DOHH2 (cell line): ENCODE data around the gene KDM4F.
"Not testable (repeated sequence)": the region's sequence is repeated elsewhere in the genome, so short reads cannot be mapped to it uniquely, and the experiment has no call there.

Source experiments
- H3F3A ChIP-seq: fragments of 200-600 bp; sonication (generic), shearing (Covaris generic); 2 replicates; pipeline ENCODE4 v1.6.0; 2016; ENCODE audit warnings: antibody characterized with exemption, mild to moderate bottlenecking; ENCODE audit not compliant: control insufficient read depth, insufficient read depth
- H3K27ac ChIP-seq: fragments of 200-600 bp; sonication (generic); 2 replicates; pipeline ENCODE4 v1.5.1; 2014; ENCODE audit warnings: low read depth, mild to moderate bottlenecking, low read length, moderate library complexity
- H3K27me3 ChIP-seq: fragments of 200-600 bp; sonication (generic); 2 replicates; pipeline ENCODE4 v1.6.1; 2014; ENCODE audit warnings: mild to moderate bottlenecking, low read length, mixed read lengths; ENCODE audit not compliant: control insufficient read depth
- H3K36me3 ChIP-seq: fragments of 200-600 bp; sonication (generic); 2 replicates; pipeline ENCODE4 v1.6.1; 2014; ENCODE audit warnings: mild to moderate bottlenecking, low read length, moderate library complexity, mixed read lengths; ENCODE audit not compliant: control insufficient read depth
- H3K4me1 ChIP-seq: fragments of 200-600 bp; sonication (generic); 2 replicates; pipeline ENCODE4 v1.6.1; 2014; ENCODE audit warnings: mild to moderate bottlenecking, low read length, mixed read lengths; ENCODE audit not compliant: control insufficient read depth
- H3K4me2 ChIP-seq: fragments of 200-600 bp; sonication (generic); 2 replicates; pipeline ENCODE4 v1.6.0; 2014; ENCODE audit warnings: mild to moderate bottlenecking, low read length, moderate library complexity
- H3K4me3 ChIP-seq: fragments of 200-600 bp; sonication (generic); 2 replicates; pipeline ENCODE4 v1.5.1; 2014; ENCODE audit warnings: mild to moderate bottlenecking, low read length, mixed read lengths
- H3K79me2 ChIP-seq: fragments of 200-600 bp; sonication (generic); 2 replicates; pipeline ENCODE4 v1.6.1; 2014; ENCODE audit warnings: mild to moderate bottlenecking, low read length, mixed read lengths; ENCODE audit not compliant: control insufficient read depth
- H3K9me2 ChIP-seq: fragments of 200-600 bp; sonication (generic); replicated peaks from 2 replicates; pipeline ENCODE4 v1.6.1; 2014; ENCODE audit warnings: mild to moderate bottlenecking, low read length, mixed read lengths; ENCODE audit not compliant: control insufficient read depth
- H3K9me3 ChIP-seq: fragments of 200-600 bp; sonication (generic); 2 replicates; pipeline ENCODE4 v1.6.1; 2014; ENCODE audit warnings: antibody characterized with exemption, low read length, mixed read lengths; ENCODE audit not compliant: control insufficient read depth, insufficient read depth
- H4K20me1 ChIP-seq: fragments of 200-600 bp; sonication (generic); 2 replicates; pipeline ENCODE4 v1.6.0; 2014; ENCODE audit warnings: low read depth, mild to moderate bottlenecking, antibody characterized with exemption, low read length, moderate library complexity; ENCODE audit not compliant: control insufficient read depth, insufficient read depth
- CTCF ChIP-seq: fragments of 200-600 bp; sonication (generic); IDR thresholded peaks from one replicate; pipeline ENCODE4 v1.5.1; 2014; ENCODE audit warnings: antibody characterized with exemption, mild to moderate bottlenecking, low read depth, low read length; ENCODE audit not compliant: poor library complexity, severe bottlenecking
- EZH2phosphoT487 ChIP-seq: fragments of 200-600 bp; sonication (generic); IDR thresholded peaks from 2 replicates; pipeline ENCODE4 v1.6.1; 2017; ENCODE audit warnings: borderline replicate concordance, mild to moderate bottlenecking, antibody characterized with exemption, low read length, moderate library complexity, mixed read lengths

KDM4F gene

DNA sequence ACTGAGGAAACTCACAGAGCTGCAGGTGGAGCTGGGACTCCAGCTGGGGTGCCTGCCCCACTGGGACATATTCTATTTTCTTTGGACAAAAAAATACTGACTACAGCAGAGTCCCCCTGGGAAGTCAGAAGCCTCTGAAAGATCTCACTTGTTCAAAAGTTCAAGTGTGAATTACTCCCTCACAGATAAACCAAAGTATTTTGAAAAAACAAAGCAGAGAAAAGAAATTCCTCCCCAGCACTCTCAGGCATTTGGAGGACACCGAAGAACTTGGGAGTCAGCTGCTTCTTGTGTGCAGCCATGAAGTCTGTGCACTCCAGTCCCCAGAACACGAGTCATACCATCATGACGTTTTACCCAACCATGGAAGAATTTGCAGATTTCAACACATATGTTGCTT, at the start of gene KDM4F:
TSS of gene KDM4F (plus strand) at position 301 of the 400 bp plus-strand sequence.
- not testable (repeated sequence) for H3K79me2 ChIP-seq, H3F3A ChIP-seq, H3K9me3 ChIP-seq, H3K27ac ChIP-seq, H3K4me1 ChIP-seq, H3K9me2 ChIP-seq, H3K27me3 ChIP-seq, H3K4me2 ChIP-seq, H4K20me1 ChIP-seq, H3K4me3 ChIP-seq, H3K36me3 ChIP-seq

DNA sequence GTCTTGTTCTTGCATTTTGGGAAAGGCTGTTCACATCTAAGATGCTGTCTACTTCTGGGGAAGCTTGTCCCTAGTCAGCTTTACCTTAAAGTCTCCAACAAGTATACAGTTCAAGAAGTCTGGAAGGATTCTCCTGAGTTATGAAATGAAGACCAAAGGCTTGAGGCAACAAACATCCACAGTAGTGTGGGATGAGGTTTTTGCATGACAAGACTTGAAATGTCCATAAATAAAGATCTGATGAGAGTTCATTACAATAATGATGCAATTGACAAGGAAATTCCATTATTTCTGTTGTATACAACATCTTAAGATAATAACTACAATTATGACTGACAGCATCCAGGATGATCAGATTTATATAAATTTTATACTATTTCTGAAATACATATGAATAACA, 45.5 kb upstream of the KDM4F start:
- TF ChIP-seq EZH2phosphoT487: no peak
- no peak for TF ChIP-seq CTCF

DNA sequence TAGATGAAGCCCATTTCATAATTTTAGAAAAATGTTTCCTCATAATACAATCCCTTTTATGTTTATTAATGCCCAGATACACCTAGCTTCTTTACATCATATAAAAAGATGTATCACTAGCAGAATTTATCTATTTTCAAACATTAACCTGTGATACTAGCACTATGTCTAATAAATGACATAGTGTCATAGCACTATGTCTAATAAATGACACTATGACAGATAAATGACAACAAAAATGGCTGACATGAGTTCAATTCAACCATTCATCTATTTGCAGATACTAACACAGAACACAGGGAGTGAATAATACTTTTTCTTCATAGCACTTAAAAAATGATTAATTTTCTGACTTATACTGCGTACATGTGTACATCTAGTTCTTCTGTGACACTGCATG, 43.6 kb upstream of the KDM4F start:
- H3K36me3 ChIP-seq: no peaks in the 10 kb centered on the region
- H3K27me3 ChIP-seq: peaks cover 5% of the 10 kb centered on the region; the same call in 1 of the 2 replicates
- no peaks in the 10 kb centered on the region for H3K79me2 ChIP-seq
- H4K20me1 ChIP-seq: no peaks in the 10 kb centered on the region
- H3K27ac ChIP-seq: no peak overlapping the region
- no peaks in the 10 kb centered on the region for H3K9me2 ChIP-seq
- H3K4me3 ChIP-seq: no peak overlapping the region
- no peak overlapping the region for H3K4me2 ChIP-seq
- TF ChIP-seq EZH2phosphoT487 (no peak), CTCF (no peak)
- H3K9me3 ChIP-seq: no peaks in the 10 kb centered on the region
- no peaks in the 10 kb centered on the region for H3F3A ChIP-seq
- H3K4me1 ChIP-seq: no peaks in the 10 kb centered on the region

More for the DNA sequence above, 45.5 kb upstream of the KDM4F start:
- H3K27ac ChIP-seq: no peak overlapping the region
- H4K20me1 ChIP-seq: no peaks in the 10 kb centered on the region
- no peaks in the 10 kb centered on the region for H3K9me2 ChIP-seq
- no peaks in the 10 kb centered on the region for H3K79me2 ChIP-seq
- no peaks in the 10 kb centered on the region for H3K9me3 ChIP-seq
- H3K4me3 ChIP-seq: no peak overlapping the region
- H3K4me2 ChIP-seq: no peak overlapping the region
- no peaks in the 10 kb centered on the region for H3F3A ChIP-seq
- H3K4me1 ChIP-seq: no peaks in the 10 kb centered on the region
- H3K36me3 ChIP-seq: no peaks in the 10 kb centered on the region
- H3K27me3 ChIP-seq: peaks cover 5% of the 10 kb centered on the region; the same call in 1 of the 2 replicates

- H3K79me2 ChIP-seq: no peaks in the 10 kb centered on the region
- H3K9me3 ChIP-seq: no peaks in the 10 kb centered on the region
- H3K27ac ChIP-seq: no peak overlapping the region
- no peaks in the 10 kb centered on the region for H3K36me3 ChIP-seq
- H3K27me3 ChIP-seq: peaks cover 8% of the 10 kb centered on the region; the same call in 1 of the 2 replicates
- no peaks in the 10 kb centered on the region for H3K4me1 ChIP-seq
- H3K4me2 ChIP-seq: no peak overlapping the region
- H4K20me1 ChIP-seq: no peaks in the 10 kb centered on the region
- H3F3A ChIP-seq: no peaks in the 10 kb centered on the region
- no peaks in the 10 kb centered on the region for H3K9me2 ChIP-seq
- no peak overlapping the region for H3K4me3 ChIP-seq
- TF ChIP-seq CTCF (no peak), EZH2phosphoT487 (no peak)
Measured at GRCh38 chr11:95011376-95011775, 37.8 kb upstream of the KDM4F start.
